Neural progenitor cell (in vitro differentiated cells): ENCODE results near the gene DRGX.

Experiments used
- CTCF ChIP-seq: fragments of 200-600 bp; sonication (generic); IDR thresholded peaks from 2 replicates; pipeline ENCODE4 v1.5.1; 2017; ENCODE audit warnings: antibody characterized with exemption, mild to moderate bottlenecking
- EZH2 ChIP-seq: fragments of 200-600 bp; sonication (generic); IDR thresholded peaks from 2 replicates; pipeline ENCODE4 v1.6.1; 2017; ENCODE audit warnings: antibody characterized with exemption, mild to moderate bottlenecking, moderate library complexity

GRCh38 chr10:49393301-49393700 lies 2.6 kb downstream of the DRGX start:
- no peak for TF ChIP-seq CTCF
- no peak for TF ChIP-seq EZH2
